PC-3 (cell line): ENCODE results near the gene SLC38A4.

Source experiments
- CTCF ChIP-seq: fragments of 300-600 bp; sonication (generic); conservative IDR thresholded peaks from 2 replicates; pipeline ENCODE4 v1.5.1; 2017; ENCODE audit warnings: antibody characterized with exemption, low read depth, mild to moderate bottlenecking, low read length
- EZH2 ChIP-seq: fragments of 300-600 bp; sonication (generic); IDR thresholded peaks from one replicate; pipeline ENCODE4 v1.6.1; 2017; ENCODE audit warnings: antibody characterized with exemption, mild to moderate bottlenecking, low read length; ENCODE audit not compliant: unreplicated experiment
- EZH2phosphoT487 ChIP-seq: fragments of 300-600 bp; sonication (generic); IDR thresholded peaks from 2 replicates; pipeline ENCODE4 v1.6.1; 2018; ENCODE audit warnings: mild to moderate bottlenecking, antibody characterized with exemption, low read length, borderline replicate concordance

GRCh38 chr12:46774322-46774633 is 51.5 kb downstream of the SLC38A4 start:
- no peak for TF ChIP-seq EZH2
- TF ChIP-seq CTCF = no peak
- TF ChIP-seq EZH2phosphoT487 = no peak
